ENCODE data around the gene RAMAC.
"Not testable (repeated sequence)": the region's sequence is repeated elsewhere in the genome, so short reads cannot be mapped to it uniquely, and the experiment has no call there.

Gene RAMAC

GRCh38 chr15:82985688-82986441 is at the start of gene RAMAC:
TSS of gene RAMAC (plus strand) at chr15:82986210. CDS start at chr15:82989019, 2,809 bp downstream.
- in situ Hi-C loops (cut with HindIII; ENCODE audit: low sequenced_read_pairs), result no loop called here

- in situ Hi-C loops (cut with HindIII; ENCODE audit: low sequenced_read_pairs), result no loop called here
These were observed 48.9 kb upstream of the RAMAC start for GRCh38 chr15:82936966-82937711.

DNA sequence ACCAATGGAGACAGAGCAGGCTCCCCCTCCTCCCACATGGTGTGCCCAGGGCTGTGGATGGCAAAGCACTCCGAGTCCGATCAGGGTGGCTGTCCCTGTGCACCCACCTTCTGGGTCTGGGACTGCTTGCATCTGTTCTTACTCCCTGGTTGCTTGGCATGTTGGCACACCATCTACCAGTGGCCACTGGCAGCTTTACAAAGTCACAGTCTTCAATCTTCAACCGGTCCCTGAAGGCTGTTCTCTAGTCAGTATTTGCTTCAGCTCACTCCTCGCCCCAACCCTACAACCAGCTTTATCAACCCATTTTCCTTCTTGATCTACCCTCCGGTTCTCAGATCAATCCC is 48.3 kb upstream of the RAMAC start:
- in situ Hi-C loops (cut with HindIII; ENCODE audit: low sequenced_read_pairs), result no loop called here

DNA sequence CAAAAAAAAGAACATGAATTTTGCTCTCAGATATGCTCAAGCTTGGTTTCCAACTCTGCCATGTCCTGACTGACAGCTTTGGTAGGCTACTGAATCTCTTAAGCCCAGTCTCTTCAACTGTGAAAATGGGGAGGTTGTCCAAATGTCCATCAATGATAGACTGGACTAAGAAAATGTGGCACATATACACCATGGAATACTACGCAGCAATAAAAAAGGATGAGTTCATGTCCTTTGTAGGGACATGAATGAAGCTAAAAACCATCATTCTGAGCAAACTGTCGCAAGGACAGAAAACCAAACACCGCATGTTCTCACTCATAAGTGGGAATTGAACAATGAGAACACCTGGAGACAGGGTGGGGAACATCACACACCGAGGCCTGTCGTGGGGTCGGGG is 46.3 kb upstream of the RAMAC start:
- in situ Hi-C loops (cut with HindIII; ENCODE audit: low sequenced_read_pairs), result not testable (repeated sequence)

DNA sequence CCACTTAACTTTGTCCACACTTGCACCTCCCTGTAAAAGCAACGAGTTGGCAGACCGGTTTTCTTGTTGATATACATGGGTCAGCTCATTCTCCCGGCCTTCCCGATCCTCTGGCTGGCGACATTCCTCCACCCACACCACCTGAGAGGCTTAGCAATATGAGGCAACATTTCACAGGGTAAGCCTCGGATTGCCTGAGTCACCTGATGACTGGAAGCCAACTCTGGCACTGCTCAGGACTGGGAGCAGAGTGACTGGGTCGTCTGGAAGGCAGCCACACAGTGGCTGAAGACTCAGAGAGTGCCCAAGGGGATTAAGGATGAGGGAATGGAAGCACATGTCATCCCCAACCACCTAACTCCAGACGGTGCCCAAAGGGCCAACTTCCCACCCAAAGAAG is 43.3 kb upstream of the RAMAC start:
- in situ Hi-C loops (cut with HindIII; ENCODE audit: low sequenced_read_pairs), result no loop called here

DNA sequence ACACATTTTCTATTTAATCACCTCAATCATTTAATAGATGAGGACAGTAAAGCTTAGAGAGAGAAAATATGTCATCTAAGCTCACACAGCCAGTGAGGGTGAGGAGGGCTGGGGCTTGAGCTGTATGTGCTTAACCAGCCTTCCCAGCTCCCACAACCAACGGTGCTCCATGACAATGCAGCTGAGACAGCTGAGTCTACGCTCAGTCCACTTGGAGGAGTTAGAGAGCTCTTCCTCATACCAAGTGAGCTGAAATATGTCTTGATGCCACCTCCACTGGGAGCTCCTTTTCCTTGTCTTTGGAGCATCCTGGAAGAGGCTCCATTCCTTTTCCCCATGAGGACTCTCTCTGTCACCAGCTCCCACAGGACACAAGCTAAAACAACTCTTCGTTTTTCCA is 42.8 kb upstream of the RAMAC start:
- in situ Hi-C loops (cut with HindIII; ENCODE audit: low sequenced_read_pairs), result no loop called here

DNA sequence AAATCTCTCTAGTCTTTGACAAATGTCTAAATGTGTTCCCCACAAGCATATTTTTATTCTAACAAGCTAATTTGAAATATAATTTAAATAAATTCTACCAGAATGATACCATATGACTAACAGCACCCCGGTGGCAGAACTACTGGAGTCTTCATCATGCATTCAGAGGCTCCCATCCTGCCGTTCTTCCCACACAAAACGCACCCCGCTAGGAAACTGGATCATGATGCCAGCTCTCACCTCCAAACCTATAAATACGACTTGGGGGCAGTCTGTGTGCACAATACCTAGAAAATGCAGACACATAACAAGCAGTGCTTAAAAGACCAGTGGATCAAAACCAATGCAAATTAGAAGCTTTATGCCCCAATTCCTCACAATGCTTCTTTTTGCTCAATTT is 42.0 kb upstream of the RAMAC start:
- in situ Hi-C loops (cut with HindIII; ENCODE audit: low sequenced_read_pairs), result no loop called here

GRCh38 chr15:82944821-82945220 is 41.2 kb upstream of the RAMAC start:
- in situ Hi-C loops (cut with HindIII; ENCODE audit: low sequenced_read_pairs), result no loop called here

DNA sequence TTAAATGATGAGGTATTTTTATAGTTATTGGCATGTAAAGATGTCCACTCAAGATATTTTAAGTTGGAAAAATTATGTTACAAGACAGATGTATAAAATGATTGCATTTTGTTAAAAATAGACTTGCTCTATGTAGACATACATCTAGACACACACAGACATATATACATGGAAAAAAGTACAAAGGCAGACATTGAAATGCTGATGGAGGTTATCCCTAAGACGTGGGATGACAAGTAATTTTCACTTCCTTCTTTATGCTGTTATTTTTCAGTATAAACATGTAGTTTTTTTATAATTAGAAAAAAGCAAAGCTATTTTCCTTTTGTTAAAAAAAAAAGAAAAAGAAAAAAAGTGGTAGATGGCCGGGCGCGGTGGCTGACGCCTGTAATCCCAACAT is 40.7 kb upstream of the RAMAC start:
- in situ Hi-C loops (cut with HindIII; ENCODE audit: low sequenced_read_pairs), result no loop called here

GRCh38 chr15:82946155-82946701 is 39.8 kb upstream of the RAMAC start:
- in situ Hi-C loops (cut with HindIII; ENCODE audit: low sequenced_read_pairs), result no loop called here

DNA sequence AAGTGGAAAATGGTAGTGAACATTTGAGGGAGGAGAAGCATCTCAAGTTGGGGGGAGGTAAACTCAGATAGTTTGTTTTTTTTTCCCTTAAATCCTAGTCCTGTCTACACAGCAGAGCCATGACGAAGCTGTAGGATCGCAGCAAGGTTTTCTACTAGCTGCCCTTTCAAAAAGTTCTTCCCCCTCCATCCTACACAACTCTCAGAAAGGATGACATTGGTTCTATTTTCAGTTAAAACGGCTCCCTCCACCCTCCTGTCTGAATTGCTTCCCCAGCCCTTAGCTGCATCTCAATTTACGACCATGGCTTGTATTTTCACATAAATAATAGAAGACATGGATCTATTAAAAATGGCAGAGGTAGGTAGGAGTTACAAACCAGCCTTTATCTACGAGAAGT is 35.7 kb upstream of the RAMAC start:
- in situ Hi-C loops (cut with HindIII; ENCODE audit: low sequenced_read_pairs), result loop anchor here (10.0 kb wide), 1 partner anchor 105 kb away; no protein-coding TSS in a partner anchor

GRCh38 chr15:82950746-82951370 is 35.2 kb upstream of the RAMAC start:
- in situ Hi-C loops (cut with HindIII; ENCODE audit: low sequenced_read_pairs), result loop anchor here (10.0 kb wide), 1 partner anchor 106 kb away; no protein-coding TSS in a partner anchor

- in situ Hi-C loops (cut with HindIII; ENCODE audit: low sequenced_read_pairs), result loop anchor here (10.0 kb wide), 1 partner anchor 107 kb away; no protein-coding TSS in a partner anchor
These were observed 34.4 kb upstream of the RAMAC start for GRCh38 chr15:82951472-82952157.

DNA sequence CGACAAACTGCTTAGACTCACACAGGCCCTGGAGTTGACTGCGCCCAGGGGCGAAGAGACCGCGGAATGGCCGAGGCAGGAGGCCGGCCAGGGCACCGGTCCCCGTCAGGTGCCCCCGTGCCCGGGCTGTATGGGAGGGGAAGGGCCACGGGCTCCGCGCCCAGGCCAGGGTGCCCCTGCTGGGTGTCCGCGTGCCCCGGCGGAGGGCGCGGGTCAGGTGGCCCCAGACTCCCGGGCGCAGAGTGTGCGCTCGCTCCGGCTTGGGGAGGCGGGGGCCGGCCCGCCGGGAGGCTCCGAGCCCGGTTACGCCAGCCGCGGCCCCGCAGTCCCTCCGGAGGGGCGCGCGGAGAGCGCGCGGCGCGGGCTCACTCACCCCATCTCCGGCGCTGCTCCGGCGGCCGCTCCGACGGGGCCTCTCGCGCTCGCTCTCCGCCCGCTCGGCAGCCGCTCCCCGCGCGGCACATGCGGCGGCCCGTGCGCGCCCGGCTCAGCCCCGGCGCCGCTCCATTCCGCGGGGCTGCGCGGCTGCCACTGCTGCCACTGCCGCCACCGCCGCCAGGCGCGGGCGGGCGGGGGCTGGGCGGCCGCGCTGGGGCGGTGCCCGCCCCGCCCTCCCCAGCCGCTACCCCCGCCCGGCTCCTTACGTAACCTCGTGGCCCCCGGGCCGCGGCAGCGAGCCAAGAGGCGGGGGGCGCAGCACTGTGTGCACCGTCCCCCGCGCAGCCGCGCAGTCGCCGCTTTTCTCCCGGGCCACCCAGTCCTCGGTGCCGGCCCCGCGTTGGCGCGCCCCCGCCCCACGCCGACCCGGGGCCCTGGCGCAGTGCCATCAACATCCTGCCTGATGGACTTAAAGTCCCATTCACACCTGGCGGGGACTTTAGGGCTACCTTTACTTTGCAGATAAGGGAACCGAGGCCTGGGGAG is 33.6 kb upstream of the RAMAC start, which contains the start of gene HOMER2:
Gene HOMER2, minus strand, starts transcription at position 563 of the 924 bp plus-strand sequence. Its CDS starts 185 bp downstream, at position 378.
- in situ Hi-C loops (cut with HindIII; ENCODE audit: low sequenced_read_pairs), result loop anchor here (10.0 kb wide), 1 partner anchor 108 kb away; no protein-coding TSS in a partner anchor

GRCh38 chr15:82958638-82959037 is 27.4 kb upstream of the RAMAC start:
- in situ Hi-C loops (cut with HindIII; ENCODE audit: low sequenced_read_pairs), result loop anchor here (10.0 kb wide), 1 partner anchor 114 kb away; no protein-coding TSS in a partner anchor

DNA sequence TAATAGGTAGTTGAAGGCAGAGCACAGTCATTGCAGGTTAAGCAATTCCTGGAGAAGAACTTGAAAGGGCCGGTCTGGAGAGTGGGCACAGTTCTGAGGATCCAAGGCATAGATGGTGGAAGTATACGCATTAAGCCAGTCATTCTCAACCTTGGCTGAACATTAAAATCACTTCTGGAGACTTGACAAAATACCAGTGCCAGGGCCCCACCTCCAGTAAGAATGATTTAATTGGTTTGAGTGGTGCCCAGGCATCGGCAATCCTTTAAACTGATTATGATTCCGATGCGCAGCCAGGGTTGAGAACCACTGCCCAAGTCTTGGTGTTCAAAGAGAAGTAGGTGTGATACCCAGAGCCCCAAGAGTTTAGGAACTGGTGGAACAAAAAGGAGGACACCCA is 26.6 kb upstream of the RAMAC start:
- in situ Hi-C loops (cut with HindIII; ENCODE audit: low sequenced_read_pairs), result loop anchor here (10.0 kb wide), 1 partner anchor 115 kb away; no protein-coding TSS in a partner anchor

DNA sequence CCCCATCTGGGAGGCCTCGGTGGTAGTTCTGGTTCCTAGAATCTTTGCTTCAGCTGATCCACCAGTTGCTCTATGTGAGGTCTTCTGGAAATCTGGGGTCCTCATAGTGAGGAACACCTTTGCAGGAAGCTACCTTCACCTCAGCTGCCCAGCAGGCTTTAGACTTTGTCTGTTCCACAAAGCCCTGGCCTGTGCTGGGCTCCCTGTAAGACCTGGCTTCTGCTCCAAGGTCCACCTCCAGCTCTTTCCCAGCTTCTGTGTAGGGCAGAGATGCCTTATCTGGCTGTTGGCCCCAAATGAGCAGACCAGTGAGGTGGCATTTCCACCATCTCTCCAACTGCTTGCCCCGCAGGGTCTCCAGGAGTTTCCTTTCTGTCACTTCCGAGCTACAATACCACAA is 25.2 kb upstream of the RAMAC start:
- in situ Hi-C loops (cut with HindIII; ENCODE audit: low sequenced_read_pairs), result no loop called here

DNA sequence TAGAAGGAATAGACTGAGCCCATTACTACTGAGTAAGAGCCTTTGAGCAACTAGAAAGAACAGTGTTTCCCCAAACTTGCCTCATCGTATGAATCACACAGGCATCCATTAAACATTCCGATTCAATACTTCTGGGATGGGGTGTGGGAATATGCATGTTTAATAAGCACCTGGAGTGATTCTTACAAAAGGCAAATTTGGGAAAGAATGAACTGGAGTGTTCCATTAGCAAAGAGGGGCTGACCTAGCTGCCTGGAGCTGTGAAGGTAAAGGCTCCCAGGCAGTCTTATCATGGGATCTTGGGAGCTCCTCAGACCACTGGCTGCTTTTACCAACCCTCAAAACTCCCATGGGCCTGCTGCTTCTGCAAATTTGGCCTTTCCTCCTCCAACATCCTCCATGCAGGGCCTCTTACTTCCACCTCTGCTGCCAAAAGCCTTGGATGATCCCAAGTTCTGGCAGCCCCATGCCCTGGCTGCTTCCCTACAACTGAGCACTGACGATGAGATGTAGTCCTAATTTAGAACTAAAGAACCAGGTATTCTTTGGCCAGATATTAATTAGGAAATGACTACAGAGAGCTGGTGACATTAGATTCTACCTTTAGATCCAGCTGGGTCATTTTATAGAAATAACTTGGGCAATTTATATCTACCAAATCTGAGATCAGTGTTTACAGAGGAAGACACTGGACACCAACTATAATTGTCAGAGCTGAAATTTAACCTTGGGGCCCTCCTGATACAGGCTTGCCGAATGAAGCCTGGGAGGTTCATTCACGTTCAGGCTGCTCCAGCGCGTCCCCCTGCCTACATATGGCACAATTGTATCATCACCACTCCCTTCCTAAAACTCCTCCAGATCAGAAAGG is 22.3 kb upstream of the RAMAC start:
- in situ Hi-C loops (cut with HindIII; ENCODE audit: low sequenced_read_pairs), result no loop called here
